Mesenchymal stem cell (in vitro differentiated cells and primary cell): ENCODE results near the gene CAMK1.

Experiments
- DNase-seq: peaks from one replicate; pipeline ENCODE4 v3.0.0-alpha.2; 2013
- H2AFZ ChIP-seq: one replicate; pipeline ENCODE4 v1.6.1; 2013; ENCODE audit warnings: low read depth, mild to moderate bottlenecking, control low read depth, inconsistent platforms, low read length, moderate library complexity
- H2AK5ac ChIP-seq: 2 replicates; pipeline ENCODE4 v1.6.1; 2013; ENCODE audit warnings: low read length, moderate library complexity, mild to moderate bottlenecking, inconsistent platforms; ENCODE audit not compliant: severe bottlenecking
- H2BK120ac ChIP-seq: one replicate; pipeline ENCODE4 v1.6.1; 2013; ENCODE audit warnings: low read depth, mild to moderate bottlenecking, inconsistent platforms, low read length, moderate library complexity
- H2BK12ac ChIP-seq, 2 experiments: one replicate each; pipeline ENCODE4 v1.6.1; 2013; ENCODE audit warnings: inconsistent platforms in 2 of 2, low read length in 2 of 2, mild to moderate bottlenecking in 2 of 2, moderate library complexity in 2 of 2, control low read depth in 1 of 2
- H2BK15ac ChIP-seq: one replicate; pipeline ENCODE4 v1.6.1; 2013; ENCODE audit warnings: mild to moderate bottlenecking, low read depth, inconsistent platforms; ENCODE audit not compliant: poor library complexity, severe bottlenecking
- H2BK5ac ChIP-seq: 2 replicates; pipeline ENCODE4 v1.6.1; 2013; ENCODE audit warnings: low read depth, mild to moderate bottlenecking, low read length, control low read depth, inconsistent platforms; ENCODE audit not compliant: poor library complexity, severe bottlenecking
- H3K14ac ChIP-seq, 2 experiments: one replicate each; pipeline ENCODE4 v1.6.1; 2013; ENCODE audit warnings: inconsistent platforms in 2 of 2, low read length in 2 of 2, control low read depth in 1 of 2, mild to moderate bottlenecking in 1 of 2, moderate library complexity in 1 of 2
- H3K18ac ChIP-seq, 2 experiments: one replicate each; pipeline ENCODE4 v1.6.1; 2013; ENCODE audit warnings: inconsistent platforms in 2 of 2, low read length in 2 of 2, control low read depth in 1 of 2, low read depth in 1 of 2, mild to moderate bottlenecking in 1 of 2
- H3K23ac ChIP-seq, 2 experiments: one replicate each; pipeline ENCODE4 v1.6.1; 2013; ENCODE audit warnings: inconsistent platforms in 2 of 2, low read length in 2 of 2, mild to moderate bottlenecking in 2 of 2, moderate library complexity in 2 of 2, control low read depth in 1 of 2
- H3K27ac ChIP-seq: 2 replicates; pipeline ENCODE4 v1.5.1; 2013; ENCODE audit warnings: mild to moderate bottlenecking, moderate library complexity, low read length, control low read depth, inconsistent platforms; ENCODE audit not compliant: poor library complexity, severe bottlenecking
- H3K27me3 ChIP-seq, 2 experiments: 2 replicates each; pipeline versions ENCODE4 v1.6.1 to v1.7.0; 2013; ENCODE audit warnings: low read length in 2 of 2, mild to moderate bottlenecking in 2 of 2, moderate library complexity in 2 of 2, control low read depth in 1 of 2, inconsistent platforms in 1 of 2; ENCODE audit not compliant: control insufficient read depth in 1 of 2, insufficient read depth in 1 of 2
- H3K36me3 ChIP-seq, 2 experiments: 2 replicates each; pipeline versions ENCODE4 v1.6.1 to v1.7.0; 2013; ENCODE audit warnings: low read length in 2 of 2, control low read depth in 1 of 2, inconsistent platforms in 1 of 2, low read depth in 1 of 2, mild to moderate bottlenecking in 1 of 2; ENCODE audit not compliant: insufficient read depth in 2 of 2, control insufficient read depth in 1 of 2
- H3K4ac ChIP-seq, 2 experiments: one replicate each; pipeline ENCODE4 v1.6.1; 2013; ENCODE audit warnings: inconsistent platforms in 2 of 2, low read length in 2 of 2, mild to moderate bottlenecking in 2 of 2, moderate library complexity in 2 of 2, control low read depth in 1 of 2, low read depth in 1 of 2
- H3K4me1 ChIP-seq: 2 replicates; pipeline ENCODE4 v1.6.1; 2013; ENCODE audit warnings: low read depth, low read length, control low read depth; ENCODE audit not compliant: control insufficient read depth, insufficient read depth
- H3K4me2 ChIP-seq: 2 replicates; pipeline ENCODE4 v1.6.1; 2013; ENCODE audit warnings: low read length, mild to moderate bottlenecking, inconsistent platforms; ENCODE audit not compliant: poor library complexity, severe bottlenecking
- H3K4me3 ChIP-seq, 2 experiments: 2 replicates each; pipeline versions ENCODE4 v1.5.1 to v1.7.0; 2013; ENCODE audit warnings: low read length in 2 of 2, mild to moderate bottlenecking in 2 of 2, control low read depth in 1 of 2, low read depth in 1 of 2; ENCODE audit not compliant: insufficient read depth in 1 of 2
- H3K79me1 ChIP-seq: replicated peaks from 2 replicates; pipeline ENCODE4 v1.6.1; 2013; ENCODE audit warnings: mild to moderate bottlenecking, control low read depth, low read length, inconsistent platforms; ENCODE audit not compliant: poor library complexity, severe bottlenecking
- H3K9ac ChIP-seq: 2 replicates; pipeline ENCODE4 v1.7.0; 2013; ENCODE audit warnings: mild to moderate bottlenecking, low read length, moderate library complexity
- H3K9me3 ChIP-seq: 2 replicates; pipeline ENCODE4 v1.7.0; 2013; ENCODE audit warnings: mild to moderate bottlenecking, low read length; ENCODE audit not compliant: control insufficient read depth
- H4K8ac ChIP-seq: one replicate; pipeline ENCODE4 v1.6.1; 2013; ENCODE audit warnings: inconsistent platforms, mild to moderate bottlenecking, low read length, moderate library complexity
- H4K91ac ChIP-seq: one replicate; pipeline ENCODE4 v1.6.1; 2013; ENCODE audit warnings: mild to moderate bottlenecking, low read length, inconsistent platforms
- WGBS: methylation state at CpG from one replicate; pipeline ENCODE4 v1.1.7; 2013; ENCODE audit warnings: mixed read lengths; 5-methylcytosine and 5-hydroxymethylcytosine counted together

CAMK1 gene

DNA sequence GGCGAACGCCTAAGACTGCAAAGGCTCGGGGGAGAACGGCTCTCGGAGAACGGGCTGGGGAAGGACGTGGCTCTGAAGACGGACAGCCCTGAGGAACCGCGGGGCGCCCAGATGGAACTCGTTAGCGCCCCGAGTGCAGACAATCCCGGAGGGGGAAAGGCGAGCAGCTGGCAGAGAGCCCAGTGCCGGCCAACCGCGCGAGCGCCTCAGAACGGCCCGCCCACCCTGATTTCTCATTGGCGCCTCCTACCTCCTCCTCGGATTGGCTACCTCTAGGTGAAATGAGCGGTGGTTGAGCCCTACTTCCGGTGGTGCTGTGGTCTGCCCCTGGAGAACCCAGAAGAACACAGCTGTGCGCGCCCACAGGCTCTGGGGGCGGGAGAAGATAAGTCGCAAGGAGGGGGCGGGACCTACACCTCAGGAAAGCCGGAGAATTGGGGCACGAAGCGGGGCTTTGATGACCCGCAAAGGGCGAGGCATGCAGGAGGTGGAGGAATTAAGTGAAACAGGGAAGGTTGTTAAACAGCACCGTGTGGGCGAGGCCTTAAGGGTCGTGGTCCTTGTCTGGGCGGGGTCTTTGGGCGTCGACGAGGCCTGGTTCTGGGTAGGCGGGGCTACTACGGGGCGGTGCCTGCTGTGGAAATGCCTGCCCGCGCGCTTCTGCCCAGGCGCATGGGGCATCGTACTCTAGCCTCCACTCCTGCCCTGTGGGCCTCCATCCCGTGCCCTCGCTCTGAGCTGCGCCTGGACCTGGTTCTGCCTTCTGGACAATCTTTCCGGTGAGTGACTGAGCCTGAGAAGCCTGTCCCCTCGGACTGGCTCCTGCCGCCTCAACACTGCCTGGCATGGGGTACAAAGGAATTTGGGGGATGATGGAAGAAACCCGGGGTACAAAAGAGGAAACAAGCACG is 19.8 kb downstream of the CAMK1 start, which contains the start of gene OGG1:
Gene OGG1, plus strand, starts transcription at position 308 of the 911 bp plus-strand sequence. Its CDS starts 335 bp downstream, at position 643.
- Histone ChIP-seq H2BK15ac (peak within 1 kb of the TSS; percentile 88), H3K14ac (peak within 1 kb of the TSS in 1 of 2 experiments; percentile 93)
- under 1% methylated on average over 58 of the region's 60 CpGs for WGBS

DNA sequence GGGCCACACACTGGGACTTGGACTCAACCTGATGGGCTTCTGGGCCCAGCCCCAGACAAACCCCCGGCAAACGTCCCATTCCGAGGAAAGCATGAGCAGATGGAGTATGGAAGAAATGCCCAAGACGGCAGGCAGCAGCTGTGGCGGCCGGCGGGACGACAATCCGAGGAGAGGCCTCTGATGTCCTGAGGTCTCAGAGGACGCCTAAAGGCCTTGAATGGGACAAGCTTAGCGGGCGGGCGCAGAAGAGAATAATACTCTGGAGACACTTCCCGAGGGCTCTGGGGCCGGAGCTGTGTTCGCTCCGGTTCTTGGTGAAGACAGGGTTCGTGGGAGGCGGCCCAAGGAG is 20.5 kb downstream of the CAMK1 start:
- DNase-seq = no peak
- Histone ChIP-seq H3K4ac (peak overlapping the region; percentile 82 to 88), H3K79me1 (peaks cover 33% of the 10 kb centered on the region), H2AFZ (peak overlapping the region; percentile 51), H3K4me1 (peaks cover 26% of the 10 kb centered on the region), H3K36me3 (peaks cover 52 to 69% of the 10 kb centered on the region in 2 experiments), H3K18ac (peak overlapping the region; percentile 80 to 93), H2BK12ac (peak overlapping the region; percentile 64 to 67), H4K91ac (peak overlapping the region; percentile 36), H3K4me2 (peak overlapping the region; percentile 69), H2BK120ac (peak overlapping the region; percentile 45), H3K23ac (peak overlapping the region in 1 of 2 experiments; percentile 77), H3K14ac (peak overlapping the region in 1 of 2 experiments; percentile 88), H2BK5ac (peak overlapping the region; percentile 68), H2AK5ac (peak overlapping the region; percentile 12), H3K27ac (peak overlapping the region; percentile 97), H3K9ac (peak overlapping the region; percentile 93), H3K27me3 (no peaks in the 10 kb centered on the region), H3K9me3 (no peaks in the 10 kb centered on the region), H4K8ac (peak overlapping the region; percentile 85), H3K4me3 (peak overlapping the region; percentile 56 to 100), H2BK15ac (peak overlapping the region; percentile 60)
- 10% methylated on average over 19 of the region's 19 CpGs for WGBS

More for the DNA sequence above, 19.8 kb downstream of the CAMK1 start, which contains the start of gene OGG1:
- peak within 1 kb of the TSS; percentile 82 to 88 for H3K4ac ChIP-seq
- H3K27ac ChIP-seq = peak within 1 kb of the TSS; percentile 97
- H2AFZ ChIP-seq = peak within 1 kb of the TSS; percentile 62
- peak within 1 kb of the TSS; percentile 76 for H2BK120ac ChIP-seq
- peak; percentile 99 for DNase-seq
- peak within 1 kb of the TSS; percentile 97 for H4K91ac ChIP-seq
- peak within 1 kb of the TSS; percentile 68 for H2BK5ac ChIP-seq
- H3K79me1 ChIP-seq = peaks cover 31% of the 10 kb centered on the region
- H3K9me3 ChIP-seq = no peaks in the 10 kb centered on the region
- H3K27me3 ChIP-seq = no peaks in the 10 kb centered on the region
- peak within 1 kb of the TSS; percentile 95 for H4K8ac ChIP-seq
- H3K23ac ChIP-seq = peak within 1 kb of the TSS in 1 of 2 experiments; percentile 77
- H3K9ac ChIP-seq = peak within 1 kb of the TSS; percentile 93
- H3K4me1 ChIP-seq = peaks cover 29% of the 10 kb centered on the region
- peak within 1 kb of the TSS; percentile 81 to 100 for H3K4me3 ChIP-seq
- H2BK12ac ChIP-seq = peak within 1 kb of the TSS; percentile 64 to 78
- peaks cover 51 to 68% of the 10 kb centered on the region in 2 experiments for H3K36me3 ChIP-seq
- H3K18ac ChIP-seq = peak within 1 kb of the TSS; percentile 90 to 93
- H3K4me2 ChIP-seq = peak within 1 kb of the TSS; percentile 86
- H2AK5ac ChIP-seq = peak within 1 kb of the TSS; percentile 49

DNA sequence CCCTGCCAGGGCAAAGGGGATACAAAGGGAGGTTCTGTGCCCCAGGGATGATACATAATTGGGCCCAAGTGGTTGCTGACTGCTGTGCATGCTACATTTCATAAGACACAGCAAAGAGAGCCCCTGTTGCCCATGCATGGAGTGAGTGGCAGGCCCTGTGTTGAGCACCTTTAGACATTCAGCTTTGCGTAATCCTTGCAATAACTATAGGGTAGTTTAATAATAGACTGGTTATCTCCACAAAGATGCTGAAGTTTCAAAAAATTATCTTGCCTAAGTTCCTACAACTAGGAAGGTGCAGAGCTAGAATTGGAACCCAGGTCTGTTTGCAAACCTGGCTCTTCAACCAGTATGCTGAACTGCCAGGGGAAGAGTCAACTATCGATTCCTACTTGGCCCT is 21.7 kb downstream of the CAMK1 start:
- Histone ChIP-seq H3K27ac (no peak overlapping the region), H4K91ac (peak overlapping the region; percentile 12), H3K14ac (no peak overlapping the region), H2BK15ac (no peak overlapping the region), H3K9ac (no peak overlapping the region), H2BK120ac (no peak overlapping the region), H3K23ac (peak overlapping the region in 1 of 2 experiments; percentile 29), H3K9me3 (no peaks in the 10 kb centered on the region), H3K36me3 (peaks cover 64 to 76% of the 10 kb centered on the region in 2 experiments), H3K18ac (no peak overlapping the region), H3K4ac (no peak overlapping the region), H3K4me3 (peak overlapping the region in 1 of 2 experiments; percentile 9), H2BK5ac (no peak overlapping the region), H2BK12ac (no peak overlapping the region), H3K4me1 (peaks cover 26% of the 10 kb centered on the region), H2AK5ac (no peak overlapping the region), H3K4me2 (no peak overlapping the region), H2AFZ (no peak overlapping the region), H4K8ac (no peak overlapping the region), H3K27me3 (no peaks in the 10 kb centered on the region), H3K79me1 (peaks cover 35% of the 10 kb centered on the region)
- 100% methylated on average over 2 of the region's 2 CpGs for WGBS
- no peak for DNase-seq

DNA sequence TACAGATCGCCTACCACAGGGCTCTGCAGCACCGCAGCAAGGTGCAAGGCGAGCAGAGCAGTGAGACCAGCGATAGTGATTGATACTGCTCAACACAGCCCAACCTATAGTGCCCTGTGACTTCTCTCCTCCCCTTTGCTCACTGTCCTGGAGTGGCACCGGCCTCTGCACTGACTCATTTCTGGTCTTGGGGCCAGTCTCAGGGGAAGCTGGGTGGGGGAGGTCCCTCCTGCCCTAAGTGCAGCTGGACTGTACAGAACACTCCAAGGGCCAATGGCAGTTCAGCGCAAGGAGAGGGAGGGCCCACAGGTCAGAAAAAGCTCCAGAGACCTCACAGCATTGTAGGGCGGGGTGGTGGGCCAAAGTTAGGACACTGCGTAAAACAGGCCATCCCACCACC is 22.5 kb downstream of the CAMK1 start:
- WGBS = 59% methylated on average over 3 of the region's 8 CpGs
- Histone ChIP-seq H4K8ac (peak overlapping the region; percentile 70), H3K9ac (no peak overlapping the region), H3K18ac (peak overlapping the region; percentile 23 to 81), H2BK12ac (peak overlapping the region in 1 of 2 experiments; percentile 63), H3K4me2 (no peak overlapping the region), H2BK15ac (peak overlapping the region; percentile 50), H2BK5ac (no peak overlapping the region), H4K91ac (peak overlapping the region; percentile 83), H3K4me1 (peaks cover 26% of the 10 kb centered on the region), H2BK120ac (peak overlapping the region; percentile 35), H3K23ac (peak overlapping the region in 1 of 2 experiments; percentile 16), H2AFZ (no peak overlapping the region), H3K4me3 (peak overlapping the region in 1 of 2 experiments; percentile 42), H3K36me3 (peaks cover 65 to 76% of the 10 kb centered on the region in 2 experiments), H3K14ac (no peak overlapping the region), H3K27me3 (no peaks in the 10 kb centered on the region), H3K79me1 (peaks cover 38% of the 10 kb centered on the region), H3K4ac (peak overlapping the region in 1 of 2 experiments; percentile 49), H3K27ac (peak overlapping the region; percentile 1), H3K9me3 (no peaks in the 10 kb centered on the region), H2AK5ac (no peak overlapping the region)
- peak; percentile 85 for DNase-seq
